GM20000 (cell line): ENCODE measurements around the gene AGTR2.
"Not testable (repeated sequence)": the region's sequence is repeated elsewhere in the genome, so short reads cannot be mapped to it uniquely, and the experiment has no call there.

Experiments used
- DNase-seq: peaks from one replicate; pipeline ENCODE4 v3.0.0; 2012; ENCODE audit warnings: low spot score
- CTCF ChIP-seq: IDR thresholded peaks from 2 replicates; pipeline ENCODE4 v1.5.1; 2012; ENCODE audit warnings: mild to moderate bottlenecking, control low read depth; ENCODE audit errors: extremely low read depth, missing control alignments

AGTR2 gene

GRCh38 chrX:116198235-116198634 lies 27.7 kb downstream of the AGTR2 start:
- DNase-seq: no peak
- no peak for TF ChIP-seq CTCF

- no peak for TF ChIP-seq CTCF
- no peak for DNase-seq
Observed at GRCh38 chrX:116198810-116199209, 28.3 kb downstream of the AGTR2 start.

GRCh38 chrX:116204932-116205331 lies 34.4 kb downstream of the AGTR2 start:
- peak; percentile 2 for DNase-seq

GRCh38 chrX:116213262-116213661 lies 42.7 kb downstream of the AGTR2 start:
- no peak for DNase-seq
- no peak for TF ChIP-seq CTCF

More at GRCh38 chrX:116204932-116205331, 34.4 kb downstream of the AGTR2 start:
- no peak for TF ChIP-seq CTCF

GRCh38 chrX:116217080-116217479 lies 46.5 kb downstream of the AGTR2 start:
- not testable (repeated sequence) for DNase-seq
